Esophagus muscularis mucosa (tissue), 4 donors: ENCODE data around the gene TMEM196. TPM values are rescaled to one million over a fixed set of nuclear protein-coding genes. Genes with fewer than 3 reads are reported as not detected.

Experiments
- DNase-seq: peaks from one replicate; pipeline ENCODE4 v3.0.0-alpha.2; 2017; ENCODE audit errors: extremely low spot score
- H3K27ac ChIP-seq, 4 donors: fragments of 200-600 bp; sonication (generic); replicated peaks in 1 of 4; 1 replicate in 3 of 4; 2 replicates in 1 of 4; pipeline ENCODE4 v1.5.1; 2016 to 2019; ENCODE audit warnings: mild to moderate bottlenecking in 1 of 4
- H3K27me3 ChIP-seq, 4 donors: fragments of 200-600 bp; sonication (generic); one replicate each; pipeline versions ENCODE4 v1.5.1 to v1.6.0; 2016 to 2019
- H3K36me3 ChIP-seq, 4 donors: fragments of 200-600 bp; sonication (generic); one replicate each; pipeline ENCODE4 v1.5.1; 2016 to 2019
- H3K4me1 ChIP-seq, 4 donors: fragments of 200-600 bp; sonication (generic); one replicate each; pipeline ENCODE4 v1.5.1; 2016 to 2019
- H3K4me3 ChIP-seq, 4 donors: fragments of 200-600 bp; sonication (generic); 1 replicate in 2 of 4; 2 replicates in 2 of 4; pipeline ENCODE4 v1.5.1; 2016 to 2019; ENCODE audit warnings: mild to moderate bottlenecking in 4 of 4, moderate library complexity in 1 of 4
- H3K9me3 ChIP-seq, 4 donors: fragments of 200-600 bp; sonication (generic); 1 replicate in 3 of 4; 2 replicates in 1 of 4; pipeline ENCODE4 v1.5.1; 2016 to 2019
- EP300 ChIP-seq: sonication (generic); formaldehyde crosslinking; IDR thresholded peaks from one replicate; pipeline ENCODE4 v1.6.1; 2017; ENCODE audit warnings: antibody characterized with exemption
- POLR2A ChIP-seq: fragments of 450-650 bp; IDR thresholded peaks from one replicate; pipeline ENCODE4 v1.6.1; 2017; ENCODE audit warnings: antibody characterized with exemption, moderate library complexity, mild to moderate bottlenecking, low read depth
- POLR2AphosphoS5 ChIP-seq, 2 donors: sonication (generic); formaldehyde crosslinking; IDR thresholded peaks; one replicate each; pipeline ENCODE4 v1.6.1; 2017; ENCODE audit warnings: antibody characterized with exemption in 2 of 2
- WGBS: methylation state at CpG from one replicate; pipeline ENCODE4 v1.1.5; 2018; 5-methylcytosine and 5-hydroxymethylcytosine counted together
- intact Hi-C: fragments of 100-400 bp; cut with DNase I; formaldehyde crosslinking; loops from one replicate; pipeline ENCODE4 v1.15.1; 2023
- small RNA-seq, 3 donors: library from RNA; depleted of rRNA; stranded (forward); fragments of <200 nt; gene quantifications; one replicate each; pipeline ENCODE3, GENCODE V24; 2016
- total RNA-seq, 4 donors: library from RNA; depleted of rRNA; stranded (reverse); fragments of >200 nt; gene quantifications; one replicate each; pipeline versions ENCODE4 v1.1.0 to v1.2.1, GENCODE V29; 2016
- TF ChIP-seq, protein P1 (sequence below), 3 experiments: fragments of 200-600 bp in 2 of 3; fragments of 450-650 bp in 1 of 3; sonication (generic) in 2 of 3; IDR thresholded peaks; one replicate each; pipeline ENCODE4 v1.5.1; 2017 to 2019; ENCODE audit warnings: antibody characterized with exemption in 3 of 3, mild to moderate bottlenecking in 2 of 3, moderate library complexity in 1 of 3

The TMEM196 gene
- total RNA-seq, 4 donors from 2014 or later, result not detected

DNA sequence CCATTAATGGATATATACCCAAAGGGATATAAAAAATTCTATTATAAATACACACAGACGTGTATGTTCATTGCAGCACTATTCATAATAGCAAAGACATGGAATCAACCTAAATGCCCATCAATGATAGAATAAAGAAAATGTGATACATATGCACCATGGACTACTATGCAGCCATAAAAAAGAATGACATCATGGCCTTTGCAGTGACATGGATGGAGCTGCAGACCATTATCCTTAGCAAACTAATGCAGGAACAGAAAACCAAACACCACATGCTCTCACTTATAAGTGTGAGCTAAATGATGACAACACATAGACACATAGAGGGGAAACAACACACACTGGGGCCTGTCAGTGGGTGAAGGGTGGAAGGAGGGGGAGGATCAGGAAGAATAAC, 97.6 kb downstream of the TMEM196 start:
- 83% methylated on average over 1 of the region's 1 CpG for WGBS
- no peak overlapping the region for H3K27ac ChIP-seq
- H3K4me3 ChIP-seq, result no peak overlapping the region
- no peaks in the 10 kb centered on the region for H3K9me3 ChIP-seq
- H3K36me3 ChIP-seq, result no peaks in the 10 kb centered on the region
- intact Hi-C loops, result no loop called here
- no peaks in the 10 kb centered on the region for H3K4me1 ChIP-seq
- no peak for DNase-seq
- H3K27me3 ChIP-seq, result no peaks in the 10 kb centered on the region
- no peak for TF ChIP-seq POLR2AphosphoS5 (IDR thresholded peaks at IDR 0.05)
- no peak for TF ChIP-seq POLR2A
- no peak for TF ChIP-seq EP300
- TF ChIP-seq, protein P1, sequence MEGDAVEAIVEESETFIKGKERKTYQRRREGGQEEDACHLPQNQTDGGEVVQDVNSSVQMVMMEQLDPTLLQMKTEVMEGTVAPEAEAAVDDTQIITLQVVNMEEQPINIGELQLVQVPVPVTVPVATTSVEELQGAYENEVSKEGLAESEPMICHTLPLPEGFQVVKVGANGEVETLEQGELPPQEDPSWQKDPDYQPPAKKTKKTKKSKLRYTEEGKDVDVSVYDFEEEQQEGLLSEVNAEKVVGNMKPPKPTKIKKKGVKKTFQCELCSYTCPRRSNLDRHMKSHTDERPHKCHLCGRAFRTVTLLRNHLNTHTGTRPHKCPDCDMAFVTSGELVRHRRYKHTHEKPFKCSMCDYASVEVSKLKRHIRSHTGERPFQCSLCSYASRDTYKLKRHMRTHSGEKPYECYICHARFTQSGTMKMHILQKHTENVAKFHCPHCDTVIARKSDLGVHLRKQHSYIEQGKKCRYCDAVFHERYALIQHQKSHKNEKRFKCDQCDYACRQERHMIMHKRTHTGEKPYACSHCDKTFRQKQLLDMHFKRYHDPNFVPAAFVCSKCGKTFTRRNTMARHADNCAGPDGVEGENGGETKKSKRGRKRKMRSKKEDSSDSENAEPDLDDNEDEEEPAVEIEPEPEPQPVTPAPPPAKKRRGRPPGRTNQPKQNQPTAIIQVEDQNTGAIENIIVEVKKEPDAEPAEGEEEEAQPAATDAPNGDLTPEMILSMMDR (IDR thresholded peaks at IDR 0.05), result no peak

DNA sequence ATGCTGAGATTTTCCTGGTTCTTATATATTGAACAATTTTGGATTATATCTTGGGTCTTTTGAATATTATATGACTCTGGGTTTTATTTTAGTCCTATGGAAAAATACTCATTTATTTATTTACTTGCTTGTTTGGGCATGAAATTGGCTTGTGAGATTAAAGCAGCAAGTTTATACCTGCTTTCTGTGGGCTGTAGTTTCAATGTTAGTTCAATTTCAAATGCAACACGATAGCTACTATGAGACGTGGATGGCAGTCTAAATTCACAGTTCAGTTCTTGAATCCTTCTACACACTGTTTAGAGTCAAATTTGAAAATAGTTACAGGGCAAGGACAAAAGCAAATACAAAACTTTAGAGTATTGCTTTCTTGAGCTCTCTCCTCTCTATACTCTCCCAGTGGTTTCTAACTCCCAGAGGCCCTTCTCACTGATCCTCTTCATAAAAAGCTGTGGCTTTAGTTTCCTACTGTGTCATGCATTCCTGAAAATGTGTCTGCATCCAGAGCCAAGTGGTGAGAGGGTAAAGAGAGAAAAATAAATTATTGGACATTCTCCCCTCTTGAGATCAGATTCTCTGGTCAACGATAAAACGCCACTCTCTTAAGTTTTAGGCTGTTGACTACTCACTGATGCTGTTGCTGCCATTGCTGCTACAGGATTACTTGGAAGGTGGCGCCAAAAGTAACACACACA, 99.0 kb downstream of the TMEM196 start:
- intact Hi-C loops, result no loop called here
- Histone ChIP-seq H3K27me3 (no peaks in the 10 kb centered on the region), H3K36me3 (no peaks in the 10 kb centered on the region), H3K9me3 (no peaks in the 10 kb centered on the region), H3K4me1 (no peaks in the 10 kb centered on the region), H3K4me3 (no peak overlapping the region), H3K27ac (no peak overlapping the region)
- no peak for DNase-seq
- TF ChIP-seq, protein P1 (IDR thresholded peaks at IDR 0.05), result no peak
- TF ChIP-seq POLR2A (no peak), POLR2AphosphoS5 (IDR thresholded peaks at IDR 0.05) (no peak), EP300 (no peak)
- 75% methylated on average over 5 of the region's 5 CpGs for WGBS

DNA sequence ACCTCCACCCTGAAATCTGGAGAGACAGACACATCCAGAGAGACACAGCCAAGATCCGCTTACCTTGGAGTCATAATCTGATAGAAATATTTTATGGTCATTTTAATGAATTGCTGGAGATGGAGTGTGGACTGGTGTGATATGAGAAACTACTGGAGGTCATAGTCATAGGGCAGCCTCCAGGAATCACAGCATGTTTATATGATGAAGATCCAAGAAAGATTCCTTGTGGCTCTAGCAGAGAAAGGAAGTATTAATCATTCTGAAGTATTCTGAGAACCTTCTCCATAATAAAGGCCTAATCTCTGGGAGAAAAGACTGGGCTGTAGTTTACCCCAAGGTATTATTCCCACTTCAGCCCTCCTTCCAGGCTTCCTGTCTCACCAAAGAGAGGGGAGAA, 102.6 kb downstream of the TMEM196 start:
- H3K27ac ChIP-seq, result no peak overlapping the region
- H3K4me3 ChIP-seq, result no peak overlapping the region
- no peaks in the 10 kb centered on the region for H3K36me3 ChIP-seq
- intact Hi-C loops, result no loop called here
- no peak for TF ChIP-seq EP300
- no peak for TF ChIP-seq POLR2A
- TF ChIP-seq, protein P1 (IDR thresholded peaks at IDR 0.05), result no peak
- TF ChIP-seq POLR2AphosphoS5 (IDR thresholded peaks at IDR 0.05), result no peak
- 91% methylated on average over 1 of the region's 1 CpG for WGBS
- no peak for DNase-seq
- no peaks in the 10 kb centered on the region for H3K4me1 ChIP-seq
- H3K27me3 ChIP-seq, result no peaks in the 10 kb centered on the region
- H3K9me3 ChIP-seq, result no peaks in the 10 kb centered on the region

Small RNA genes lying within 50 kb of the gene (small RNA-seq; reads per million reads assigned to genes)
- 0 reads per million in 3 donors for gene MIR3146

Other genes with a start within 250 kb of the TMEM196 start
- gene POLR1F, start 64.6 kb downstream of the TMEM196 start, total RNA-seq, result 10 to 100 TPM; 12.5 to 18.7 (median 15.5) TPM